ENCODE results near the gene CRYBG2.

- TF ChIP-seq CTCF (IDR thresholded peaks at IDR 0.05): no peak
- TF ChIP-seq POLR2AphosphoS5 (IDR thresholded peaks at IDR 0.05; ENCODE audit: low read depth, low read length): no peak
Measured at GRCh38 chr1:26356106-26356505, 2.2 kb upstream of the CRYBG2 start.

Measured in Panc1 (cell line).